OCI-LY1 (cell line): ENCODE data around the gene ACTN4.

Experiments used
- H2AFZ ChIP-seq: fragments of 200-600 bp; sonication (generic), shearing (Covaris generic); 2 replicates; pipeline ENCODE4 v1.6.0; 2014; ENCODE audit warnings: antibody characterized with exemption, mild to moderate bottlenecking, low read length
- H3F3A ChIP-seq: fragments of 200-600 bp; sonication (generic), shearing (Covaris generic); 2 replicates; pipeline ENCODE4 v1.6.0; 2014; ENCODE audit warnings: mild to moderate bottlenecking, antibody characterized with exemption, low read length, moderate library complexity; ENCODE audit not compliant: insufficient read depth
- H3K27ac ChIP-seq: fragments of 200-600 bp; sonication (generic); 2 replicates; pipeline ENCODE4 v1.5.1; 2014; ENCODE audit warnings: low read length, mixed run types, mild to moderate bottlenecking, low read depth; ENCODE audit not compliant: poor library complexity, severe bottlenecking
- H3K27me3 ChIP-seq: fragments of 200-600 bp; sonication (generic); 2 replicates; pipeline ENCODE4 v1.6.0; 2014; ENCODE audit warnings: antibody characterized with exemption, mild to moderate bottlenecking, low read length, moderate library complexity; ENCODE audit not compliant: insufficient read depth
- H3K36me3 ChIP-seq: fragments of 200-600 bp; sonication (generic); 2 replicates; pipeline ENCODE4 v1.6.1; 2014; ENCODE audit warnings: mild to moderate bottlenecking, antibody characterized with exemption, low read length, moderate library complexity, mixed read lengths; ENCODE audit not compliant: insufficient read depth
- H3K4me1 ChIP-seq: fragments of 200-600 bp; sonication (generic); 2 replicates; pipeline ENCODE4 v1.5.1; 2014; ENCODE audit warnings: mild to moderate bottlenecking, low read length, moderate library complexity; ENCODE audit not compliant: insufficient read depth, severe bottlenecking
- H3K4me2 ChIP-seq: fragments of 200-600 bp; sonication (generic), shearing (Covaris generic); 2 replicates; pipeline ENCODE4 v1.6.1; 2014; ENCODE audit warnings: low read length
- H3K4me3 ChIP-seq: fragments of 200-600 bp; sonication (generic); 2 replicates; pipeline ENCODE4 v1.5.1; 2014; ENCODE audit warnings: low read length, low read depth, mild to moderate bottlenecking, mixed read lengths; ENCODE audit not compliant: poor library complexity, severe bottlenecking
- H3K79me2 ChIP-seq: fragments of 200-600 bp; shearing (Covaris generic); 2 replicates; pipeline ENCODE4 v1.6.1; 2016; ENCODE audit warnings: mixed run types, low read length, mixed read lengths; ENCODE audit not compliant: insufficient read depth
- H3K9ac ChIP-seq: fragments of 200-600 bp; sonication (generic), shearing (Covaris generic); 2 replicates; pipeline ENCODE4 v1.6.1; 2014; ENCODE audit warnings: mild to moderate bottlenecking, low read length, mixed read lengths
- H3K9me2 ChIP-seq: fragments of 200-600 bp; sonication (generic), shearing (Covaris generic); 2 replicates; pipeline ENCODE4 v1.6.1; 2014; ENCODE audit warnings: low read depth, mild to moderate bottlenecking, low read length, mixed read lengths
- H3K9me3 ChIP-seq: fragments of 200-600 bp; shearing (Covaris generic); 2 replicates; pipeline ENCODE4 v1.6.1; 2014; ENCODE audit warnings: low read length, mixed read lengths
- H4K20me1 ChIP-seq: fragments of 200-600 bp; sonication (generic), shearing (Covaris generic); 2 replicates; pipeline ENCODE4 v1.6.0; 2016; ENCODE audit warnings: mild to moderate bottlenecking, low read length; ENCODE audit not compliant: insufficient read depth
- CTCF ChIP-seq: fragments of 200-600 bp; sonication (generic), shearing (Covaris generic); IDR thresholded peaks from 2 replicates; pipeline ENCODE4 v1.5.1; 2017; ENCODE audit warnings: mild to moderate bottlenecking, antibody characterized with exemption, low read length, moderate library complexity, mixed read lengths
- EZH2 ChIP-seq: fragments of 200-600 bp; sonication (generic), shearing (Covaris generic); IDR thresholded peaks from 2 replicates; pipeline ENCODE4 v1.8.0; 2017; ENCODE audit warnings: borderline replicate concordance, mixed run types, mild to moderate bottlenecking, antibody characterized with exemption, low read length, moderate library complexity, mixed read lengths

ACTN4 gene

DNA sequence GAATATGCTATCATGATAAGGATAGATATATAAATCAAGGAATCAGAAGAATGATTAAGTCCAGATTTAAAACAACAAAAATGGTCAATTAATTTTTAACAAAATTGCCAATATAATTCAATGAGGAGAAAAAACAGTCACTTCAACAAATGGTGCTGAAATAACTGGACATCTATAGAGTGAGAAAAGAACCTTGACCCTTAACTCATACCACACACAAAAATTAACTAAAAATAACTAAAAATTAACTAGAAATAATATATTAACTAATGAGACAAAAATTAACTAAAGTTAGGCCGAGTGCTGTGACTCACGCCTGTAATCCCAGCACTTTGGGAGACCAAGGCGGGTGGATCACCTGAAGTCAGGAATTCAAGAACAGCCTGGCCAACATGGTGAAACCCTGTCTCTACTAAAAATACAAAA, 116.4 kb downstream of the ACTN4 start:
- Histone ChIP-seq H4K20me1 (no peaks in the 10 kb centered on the region), H3K36me3 (no peaks in the 10 kb centered on the region), H3K9ac (no peak overlapping the region), H2AFZ (no peak overlapping the region), H3K4me3 (no peak overlapping the region), H3K9me3 (no peaks in the 10 kb centered on the region), H3K9me2 (no peaks in the 10 kb centered on the region), H3K4me1 (no peaks in the 10 kb centered on the region), H3K27ac (no peak overlapping the region), H3K27me3 (no peaks in the 10 kb centered on the region; the same call in 1 of the 2 replicates), H3K4me2 (no peak overlapping the region), H3K79me2 (no peaks in the 10 kb centered on the region), H3F3A (no peaks in the 10 kb centered on the region)
- no peak for TF ChIP-seq CTCF
- TF ChIP-seq EZH2 = no peak

DNA sequence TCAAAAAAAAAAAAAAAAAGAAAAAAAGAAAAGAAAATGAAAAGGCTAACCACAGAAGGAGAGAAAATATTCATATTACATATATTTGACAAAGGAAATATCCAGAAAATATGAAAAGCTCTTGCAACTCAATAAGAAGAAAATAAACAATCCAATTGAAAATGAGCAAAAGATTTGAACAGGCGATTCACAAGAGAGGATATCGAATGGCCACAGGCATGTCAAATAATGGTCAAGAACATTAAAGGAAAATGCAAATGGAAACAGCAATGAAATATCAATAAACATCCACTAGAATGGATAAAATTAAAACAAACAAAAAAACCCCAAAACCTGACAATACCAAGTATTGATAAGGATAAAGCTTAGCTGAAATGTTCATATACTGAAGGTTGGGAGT, 117.8 kb downstream of the ACTN4 start:
- Histone ChIP-seq H3K4me3 (no peak overlapping the region), H4K20me1 (no peaks in the 10 kb centered on the region), H3K36me3 (no peaks in the 10 kb centered on the region), H3K4me2 (no peak overlapping the region), H3K4me1 (peaks cover 13% of the 10 kb centered on the region), H3K27ac (no peak overlapping the region), H3K27me3 (no peaks in the 10 kb centered on the region; the same call in 1 of the 2 replicates), H3K9me2 (no peaks in the 10 kb centered on the region), H3K9me3 (no peaks in the 10 kb centered on the region), H3F3A (no peaks in the 10 kb centered on the region), H3K79me2 (no peaks in the 10 kb centered on the region), H3K9ac (no peak overlapping the region), H2AFZ (no peak overlapping the region)
- TF ChIP-seq CTCF (no peak), EZH2 (no peak)

DNA sequence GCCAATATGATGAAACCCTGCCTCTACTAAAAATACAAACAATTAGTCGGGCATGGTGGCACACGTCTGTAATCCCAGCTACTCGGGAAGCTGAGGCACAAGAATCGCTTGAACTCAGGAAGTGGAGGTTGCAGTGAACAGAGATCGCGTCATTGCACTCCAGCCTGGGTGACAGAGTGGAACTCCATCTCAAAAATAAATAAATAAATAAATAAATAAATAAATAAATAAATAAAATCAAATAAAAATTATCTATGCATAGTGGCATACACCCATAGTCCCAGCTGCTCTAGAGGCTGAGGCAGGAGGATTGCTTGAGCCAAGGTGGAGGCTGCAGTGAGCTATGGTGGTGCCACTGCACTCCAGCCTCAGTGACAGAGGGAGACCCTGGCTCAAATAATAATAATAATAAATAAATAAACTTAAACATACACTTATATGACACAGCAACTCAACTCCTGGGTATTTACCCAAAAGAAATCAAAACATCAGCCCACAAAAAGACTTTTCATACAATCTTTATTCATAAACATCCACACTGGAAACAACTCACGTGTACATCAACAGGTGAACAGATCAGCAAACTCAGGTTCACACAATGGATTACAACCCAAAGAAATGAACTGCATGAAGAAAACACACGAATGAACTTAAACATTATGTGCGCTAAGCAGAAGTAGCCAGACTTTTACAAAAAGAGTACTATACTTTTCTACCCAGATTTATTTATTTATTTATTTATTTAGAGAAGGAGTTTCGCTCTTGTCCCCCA, 119.0 kb downstream of the ACTN4 start:
- no peak overlapping the region for H3K4me3 ChIP-seq
- H3K27ac ChIP-seq = no peak overlapping the region
- H3K36me3 ChIP-seq = no peaks in the 10 kb centered on the region
- H3K9me2 ChIP-seq = no peaks in the 10 kb centered on the region
- no peak overlapping the region for H2AFZ ChIP-seq
- H3F3A ChIP-seq = no peaks in the 10 kb centered on the region
- H3K79me2 ChIP-seq = no peaks in the 10 kb centered on the region
- H3K4me1 ChIP-seq = peaks cover 14% of the 10 kb centered on the region
- no peaks in the 10 kb centered on the region; the same call in 1 of the 2 replicates for H3K27me3 ChIP-seq
- H3K9ac ChIP-seq = no peak overlapping the region
- no peak overlapping the region for H3K4me2 ChIP-seq
- H4K20me1 ChIP-seq = no peaks in the 10 kb centered on the region
- TF ChIP-seq CTCF (no peak), EZH2 (no peak)
- no peaks in the 10 kb centered on the region for H3K9me3 ChIP-seq
